ENCODE data around the gene PNKP. TPM values are rescaled to one million over a fixed set of nuclear protein-coding genes. Genes with fewer than 3 reads are reported as not detected.

Gene PNKP
- total and polyA plus RNA-seq, 2 of the 8 experiments (the other 6 are each of a cell fraction or from before 2014, with no cell fraction given) = 45.8 to 105 TPM

DNA sequence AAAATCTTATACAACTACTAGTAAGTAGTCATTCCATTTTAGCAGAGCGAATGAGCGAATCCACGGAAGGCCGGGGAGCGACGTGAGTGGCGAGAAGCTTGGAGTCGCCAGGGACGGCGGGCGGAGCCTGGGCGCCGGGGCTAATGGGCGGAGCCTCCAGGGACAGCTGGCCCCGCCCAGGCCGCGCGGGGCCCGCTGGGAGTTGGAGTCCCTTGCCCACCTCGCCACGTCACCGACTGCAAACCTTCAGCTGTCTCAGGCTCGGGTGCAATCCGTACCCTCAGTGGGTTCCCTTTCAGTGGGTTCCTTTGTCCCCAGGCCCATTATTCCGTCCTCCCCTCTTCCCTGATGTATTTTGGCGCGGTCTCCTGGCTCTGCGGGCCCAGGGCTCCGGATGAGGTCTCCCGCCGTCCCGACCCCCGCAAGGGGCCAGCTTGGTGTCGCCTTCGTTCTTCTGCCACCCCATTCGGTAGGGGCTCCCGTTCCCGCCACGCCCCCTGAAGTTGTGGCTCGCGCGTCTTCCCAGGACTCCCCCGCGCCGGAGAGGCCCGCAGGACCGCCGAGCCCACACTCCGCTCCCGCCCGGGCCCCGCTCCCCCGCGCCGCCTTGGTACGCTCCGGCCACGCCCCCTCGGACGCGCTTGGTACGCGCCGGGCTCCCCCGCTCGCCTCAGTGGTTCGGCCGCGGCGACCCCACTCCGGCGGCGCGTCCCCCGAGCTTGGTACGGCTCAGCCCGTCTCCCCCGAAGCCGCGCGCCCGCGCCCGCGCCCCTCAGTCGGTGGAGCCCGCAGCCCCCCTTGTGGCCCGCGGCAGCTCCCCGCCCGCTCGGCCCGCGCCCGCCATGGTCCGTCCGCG, 16.7 kb downstream of the PNKP start, which contains the start of gene PTOV1 (continued):
- no peak for TF ChIP-seq MAFK (IDR thresholded peaks at IDR 0.05; ENCODE audit: low read depth, low read length)
- TF ChIP-seq GABPA (IDR thresholded peaks at IDR 0.05; ENCODE audit: borderline replicate concordance, insufficient read depth, low read length) = no peak
- TF ChIP-seq SIN3A (conservative IDR thresholded peaks at IDR 0.05 in 1 of 2, IDR thresholded peaks at IDR 0.05 in 1 of 2; ENCODE audit: low read depth in 1 of 2, low read length in 2 of 2) = peak in 1 of 2 experiments; percentile 73; a peak in 2 of 4 replicates
- TF ChIP-seq SP2 (IDR thresholded peaks at IDR 0.05; ENCODE audit: low read length) = no peak
- TF ChIP-seq, protein P1, sequence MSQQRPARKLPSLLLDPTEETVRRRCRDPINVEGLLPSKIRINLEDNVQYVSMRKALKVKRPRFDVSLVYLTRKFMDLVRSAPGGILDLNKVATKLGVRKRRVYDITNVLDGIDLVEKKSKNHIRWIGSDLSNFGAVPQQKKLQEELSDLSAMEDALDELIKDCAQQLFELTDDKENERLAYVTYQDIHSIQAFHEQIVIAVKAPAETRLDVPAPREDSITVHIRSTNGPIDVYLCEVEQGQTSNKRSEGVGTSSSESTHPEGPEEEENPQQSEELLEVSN (IDR thresholded peaks at IDR 0.05) = no peak
- no peak for TF ChIP-seq RAD21 (IDR thresholded peaks at IDR 0.05 in 1 of 2, conservative IDR thresholded peaks at IDR 0.05 in 1 of 2; ENCODE audit: low read depth in 2 of 2, low read length in 2 of 2)
- no peak; the same call in 1 of the 2 replicates for TF ChIP-seq YY1 (IDR thresholded peaks at IDR 0.05; ENCODE audit: low read depth, low read length)
- TF ChIP-seq EGR1 (IDR thresholded peaks at IDR 0.05; ENCODE audit: borderline replicate concordance, low read depth, low read length) = peak; percentile 49; the same call in 1 of the 2 replicates
- peak; percentile 96 for TF ChIP-seq CHD1 (IDR thresholded peaks at IDR 0.05; ENCODE audit: low read depth, low read length)

Measured in H1 (cell line).